Measurements from ENCODE around the gene PGD.

DNA sequence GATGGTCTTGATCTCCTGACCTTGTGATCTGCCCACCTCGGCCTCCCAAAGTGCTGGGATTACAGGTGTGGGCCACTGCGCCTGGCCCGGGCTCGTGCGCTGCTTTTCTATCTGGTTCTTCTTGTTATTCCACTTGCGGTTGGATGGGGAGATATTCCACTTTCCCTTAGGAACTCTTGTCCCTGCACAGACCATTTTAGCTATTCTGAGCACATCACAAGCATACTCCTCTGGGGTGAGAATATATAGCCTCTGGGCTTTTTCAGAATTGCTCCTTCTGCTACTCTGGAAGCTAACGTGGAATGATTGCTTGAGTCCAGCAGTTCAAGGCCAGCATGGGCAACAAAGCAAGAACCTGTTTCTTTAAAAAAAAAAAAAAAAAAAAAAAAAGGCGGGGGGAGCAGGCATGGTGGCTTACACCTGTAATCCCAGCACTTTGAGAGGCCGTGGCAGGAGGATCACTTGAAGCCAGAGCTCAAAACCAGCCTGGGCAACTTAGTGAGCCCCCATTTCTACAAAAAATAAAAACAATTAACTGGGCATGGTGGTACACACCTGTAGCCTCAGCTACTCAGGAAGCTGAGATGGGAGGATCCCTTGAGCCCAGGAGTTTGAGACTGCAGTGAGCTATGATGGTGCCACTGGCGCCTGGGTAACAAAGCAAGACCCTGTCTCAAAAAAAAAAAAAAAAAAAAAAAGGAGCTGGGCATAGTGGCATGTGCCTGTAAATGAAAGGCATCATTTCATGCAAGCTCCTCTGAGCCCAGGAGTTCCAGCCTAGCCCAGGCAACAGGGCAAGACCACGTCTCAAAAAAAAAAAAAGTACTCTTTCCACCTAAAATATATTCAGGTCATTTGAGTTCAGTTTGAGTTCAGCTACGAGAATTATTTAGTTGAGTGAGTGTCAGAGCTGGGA, 11.8 kb upstream of the PGD start:
- TF ChIP-seq POLR2A (IDR thresholded peaks at IDR 0.05) = no peak
- TF ChIP-seq, protein P1, sequence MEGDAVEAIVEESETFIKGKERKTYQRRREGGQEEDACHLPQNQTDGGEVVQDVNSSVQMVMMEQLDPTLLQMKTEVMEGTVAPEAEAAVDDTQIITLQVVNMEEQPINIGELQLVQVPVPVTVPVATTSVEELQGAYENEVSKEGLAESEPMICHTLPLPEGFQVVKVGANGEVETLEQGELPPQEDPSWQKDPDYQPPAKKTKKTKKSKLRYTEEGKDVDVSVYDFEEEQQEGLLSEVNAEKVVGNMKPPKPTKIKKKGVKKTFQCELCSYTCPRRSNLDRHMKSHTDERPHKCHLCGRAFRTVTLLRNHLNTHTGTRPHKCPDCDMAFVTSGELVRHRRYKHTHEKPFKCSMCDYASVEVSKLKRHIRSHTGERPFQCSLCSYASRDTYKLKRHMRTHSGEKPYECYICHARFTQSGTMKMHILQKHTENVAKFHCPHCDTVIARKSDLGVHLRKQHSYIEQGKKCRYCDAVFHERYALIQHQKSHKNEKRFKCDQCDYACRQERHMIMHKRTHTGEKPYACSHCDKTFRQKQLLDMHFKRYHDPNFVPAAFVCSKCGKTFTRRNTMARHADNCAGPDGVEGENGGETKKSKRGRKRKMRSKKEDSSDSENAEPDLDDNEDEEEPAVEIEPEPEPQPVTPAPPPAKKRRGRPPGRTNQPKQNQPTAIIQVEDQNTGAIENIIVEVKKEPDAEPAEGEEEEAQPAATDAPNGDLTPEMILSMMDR (IDR thresholded peaks at IDR 0.05) = no peak
